HepG2 (cell line): Measurements from ENCODE around the gene GLDC. TPM values are rescaled to one million over a fixed set of nuclear protein-coding genes. Genes with fewer than 3 reads are reported as not detected.

Source experiments
- ADNP ChIP-seq: sonication (generic); formaldehyde crosslinking; IDR thresholded peaks from 2 replicates; pipeline ENCODE4 v1.4.0; 2020; ENCODE audit warnings: missing genetic modification reagents
- ATM ChIP-seq: fragments of 450-650 bp; IDR thresholded peaks from 2 replicates; pipeline ENCODE4 v1.7.1; 2017; ENCODE audit warnings: mild to moderate bottlenecking, borderline replicate concordance
- DR1 ChIP-seq: sonication (generic); formaldehyde crosslinking; IDR thresholded peaks from 2 replicates; pipeline ENCODE4 v1.8.0; 2021; ENCODE audit warnings: mild to moderate bottlenecking, missing genetic modification reagents, inconsistent platforms
- FOXJ3 ChIP-seq: sonication (generic); formaldehyde crosslinking; IDR thresholded peaks from 2 replicates; pipeline ENCODE4 v1.4.0; 2020; ENCODE audit warnings: missing genetic modification reagents, mild to moderate bottlenecking, borderline replicate concordance
- GLI4 ChIP-seq: sonication (generic); formaldehyde crosslinking; IDR thresholded peaks from 2 replicates; pipeline ENCODE4 v1.5.1; 2020; ENCODE audit warnings: missing genetic modification reagents, mild to moderate bottlenecking, moderate library complexity, borderline replicate concordance
- HES4 ChIP-seq: sonication (generic); formaldehyde crosslinking; IDR thresholded peaks from 2 replicates; pipeline ENCODE4 v1.9.0; 2021; ENCODE audit warnings: mild to moderate bottlenecking, missing genetic modification reagents, borderline replicate concordance
- MED8 ChIP-seq: sonication (generic); formaldehyde crosslinking; IDR thresholded peaks from 2 replicates; pipeline ENCODE4 v1.8.1; 2023; ENCODE audit warnings: mild to moderate bottlenecking, missing genetic modification reagents; ENCODE audit not compliant: insufficient replicate concordance
- PHB2 ChIP-seq: fragments of 450-650 bp; IDR thresholded peaks from 2 replicates; pipeline ENCODE4 v1.6.1; 2018; ENCODE audit not compliant: partially characterized antibody
- POLR2A ChIP-seq, 2 experiments: IDR thresholded peaks; 2 replicates each; pipeline ENCODE4 v1.6.1; 2011; ENCODE audit warnings: low read depth in 2 of 2, low read length in 2 of 2, mild to moderate bottlenecking in 1 of 2, moderate library complexity in 1 of 2; ENCODE audit not compliant: insufficient read depth in 1 of 2
- RFXANK ChIP-seq: IDR thresholded peaks from 2 replicates; pipeline ENCODE4 v1.6.1; 2016
- ZBTB7A ChIP-seq: sonication (generic); formaldehyde crosslinking; IDR thresholded peaks from 2 replicates; pipeline ENCODE4 v1.8.0; 2022; ENCODE audit warnings: mild to moderate bottlenecking, missing genetic modification reagents
- ZFP62 ChIP-seq: sonication (generic); formaldehyde crosslinking; IDR thresholded peaks from 2 replicates; pipeline ENCODE4 v1.4.0; 2020; ENCODE audit warnings: missing genetic modification reagents
- ZNF367 ChIP-seq: sonication (generic); formaldehyde crosslinking; IDR thresholded peaks from 2 replicates; pipeline ENCODE4 v1.4.0; 2020; ENCODE audit warnings: missing genetic modification reagents, borderline replicate concordance
- ZNF484 ChIP-seq: sonication (generic); formaldehyde crosslinking; IDR thresholded peaks from 2 replicates; pipeline ENCODE4 v1.5.1; 2020; ENCODE audit warnings: mild to moderate bottlenecking, low read depth, missing genetic modification reagents, borderline replicate concordance
- ZNF652 ChIP-seq: IDR thresholded peaks from 2 replicates; pipeline ENCODE4 v1.6.1; 2016; ENCODE audit warnings: low read depth, borderline replicate concordance
- ZNF7 ChIP-seq: IDR thresholded peaks from 2 replicates; pipeline ENCODE4 v1.6.1; 2016; ENCODE audit warnings: missing biosample characterization, missing genetic modification reagents
- polyA plus RNA-seq, 8 experiments: library from polyadenylated mRNA; depleted of rRNA in 3 of 8; stranded (reverse) in 7 of 8; unstranded in 1 of 8; fragments of >200 nt; fragmentation: Illumina TruSeq in 4 of 8; extraction: Trizol in 4 of 8; gene quantifications; 2 replicates each; pipeline versions ENCODE4 v1.2.1 to v1.2.3, GENCODE V29; 2011 to 2016; ENCODE audit warnings: low read depth in 4 of 8, missing spikeins in 1 of 8, mixed read lengths in 1 of 8; ENCODE audit not compliant: insufficient read depth in 1 of 8
- total RNA-seq, 5 experiments: library from RNA; depleted of rRNA; stranded (reverse); fragments of >200 nt; fragmentation: Illumina TruSeq; extraction: Trizol; gene quantifications; 2 replicates each; pipeline ENCODE4 v1.2.3, GENCODE V29; 2016; ENCODE audit warnings: low read depth in 1 of 5
- TF ChIP-seq, protein P1 (sequence below), 2 experiments: sonication (generic) in 1 of 2; formaldehyde crosslinking in 1 of 2; IDR thresholded peaks; 2 replicates each; pipeline versions ENCODE4 v1.6.1 to v1.9.0; 2014 to 2022; ENCODE audit warnings: antibody characterized with exemption in 1 of 2, borderline replicate concordance in 1 of 2, inconsistent platforms in 1 of 2, low read depth in 1 of 2, missing genetic modification reagents in 1 of 2
- TF ChIP-seq, protein P2 (sequence below): sonication (generic); formaldehyde crosslinking; IDR thresholded peaks from 2 replicates; pipeline ENCODE4 v1.5.1; 2020; ENCODE audit warnings: missing genetic modification reagents, mild to moderate bottlenecking, borderline replicate concordance
- TF ChIP-seq, protein P3 (sequence below): sonication (generic); formaldehyde crosslinking; IDR thresholded peaks from 2 replicates; pipeline ENCODE4 v1.5.0; 2020; ENCODE audit warnings: missing genetic modification reagents
- TF ChIP-seq, protein P4 (sequence below): sonication (generic); formaldehyde crosslinking; IDR thresholded peaks from 2 replicates; pipeline ENCODE4 v1.5.1; 2020; ENCODE audit warnings: mild to moderate bottlenecking, moderate library complexity, missing genetic modification reagents

Gene GLDC
- total and polyA plus RNA-seq, 2 of the 13 experiments (the other 11 are each of a cell fraction or from before 2014, with no cell fraction given) = 59.3 to 115 TPM

DNA sequence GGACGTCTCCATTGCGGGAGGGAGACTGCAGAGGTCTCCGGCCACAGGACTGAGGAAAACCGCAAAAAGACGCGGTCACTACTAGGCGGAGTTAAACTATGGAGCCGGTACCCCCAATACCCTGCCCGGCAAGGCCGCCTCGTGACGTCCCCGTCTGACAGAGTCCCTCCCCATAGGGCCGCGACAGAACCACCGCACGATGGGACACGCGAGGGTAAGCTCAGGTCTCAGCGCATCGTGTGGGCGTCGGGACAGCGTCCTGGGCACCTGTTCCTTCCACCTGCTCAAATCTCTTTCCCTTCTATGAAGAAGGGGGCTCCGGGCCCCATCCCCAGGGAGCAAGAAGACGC, 35.2 kb upstream of the GLDC start (continued):
- TF ChIP-seq, protein P1, sequence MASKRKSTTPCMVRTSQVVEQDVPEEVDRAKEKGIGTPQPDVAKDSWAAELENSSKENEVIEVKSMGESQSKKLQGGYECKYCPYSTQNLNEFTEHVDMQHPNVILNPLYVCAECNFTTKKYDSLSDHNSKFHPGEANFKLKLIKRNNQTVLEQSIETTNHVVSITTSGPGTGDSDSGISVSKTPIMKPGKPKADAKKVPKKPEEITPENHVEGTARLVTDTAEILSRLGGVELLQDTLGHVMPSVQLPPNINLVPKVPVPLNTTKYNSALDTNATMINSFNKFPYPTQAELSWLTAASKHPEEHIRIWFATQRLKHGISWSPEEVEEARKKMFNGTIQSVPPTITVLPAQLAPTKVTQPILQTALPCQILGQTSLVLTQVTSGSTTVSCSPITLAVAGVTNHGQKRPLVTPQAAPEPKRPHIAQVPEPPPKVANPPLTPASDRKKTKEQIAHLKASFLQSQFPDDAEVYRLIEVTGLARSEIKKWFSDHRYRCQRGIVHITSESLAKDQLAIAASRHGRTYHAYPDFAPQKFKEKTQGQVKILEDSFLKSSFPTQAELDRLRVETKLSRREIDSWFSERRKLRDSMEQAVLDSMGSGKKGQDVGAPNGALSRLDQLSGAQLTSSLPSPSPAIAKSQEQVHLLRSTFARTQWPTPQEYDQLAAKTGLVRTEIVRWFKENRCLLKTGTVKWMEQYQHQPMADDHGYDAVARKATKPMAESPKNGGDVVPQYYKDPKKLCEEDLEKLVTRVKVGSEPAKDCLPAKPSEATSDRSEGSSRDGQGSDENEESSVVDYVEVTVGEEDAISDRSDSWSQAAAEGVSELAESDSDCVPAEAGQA (IDR thresholded peaks at IDR 0.05; ENCODE audit: low read depth) = 0 out of 2 replicates have a peak, but pooled peaks have one; percentile 36
- TF ChIP-seq, protein P1 (CRISPR knock-in tag; IDR thresholded peaks at IDR 0.05; ENCODE audit: borderline replicate concordance) = 0 out of 2 replicates have a peak, but pooled peaks have one; percentile 16
- TF ChIP-seq ZNF652 (no peak), GLI4 (CRISPR knock-in tag) (no peak; the same call in 1 of the 2 replicates), ADNP (no peak), PHB2 (no peak), ZBTB7A (CRISPR knock-in tag) (0 out of 2 replicates have a peak, but pooled peaks have one; percentile 39), ZNF7 (CRISPR knock-in tag) (no peak), POLR2A (IDR thresholded peaks at IDR 0.05; ENCODE audit: insufficient read depth in 1 of 2, low read depth in 2 of 2, low read length in 2 of 2) (no peak), ZNF367 (CRISPR knock-in tag) (no peak), MED8 (CRISPR knock-in tag) (no peak), ZNF484 (CRISPR knock-in tag) (no peak), RFXANK (CRISPR knock-in tag) (no peak), ZFP62 (no peak), DR1 (no peak; the same call in 1 of the 2 replicates), FOXJ3 (CRISPR knock-in tag) (no peak), HES4 (CRISPR knock-in tag) (no peak), ATM (no peak)
- TF ChIP-seq, protein P2, sequence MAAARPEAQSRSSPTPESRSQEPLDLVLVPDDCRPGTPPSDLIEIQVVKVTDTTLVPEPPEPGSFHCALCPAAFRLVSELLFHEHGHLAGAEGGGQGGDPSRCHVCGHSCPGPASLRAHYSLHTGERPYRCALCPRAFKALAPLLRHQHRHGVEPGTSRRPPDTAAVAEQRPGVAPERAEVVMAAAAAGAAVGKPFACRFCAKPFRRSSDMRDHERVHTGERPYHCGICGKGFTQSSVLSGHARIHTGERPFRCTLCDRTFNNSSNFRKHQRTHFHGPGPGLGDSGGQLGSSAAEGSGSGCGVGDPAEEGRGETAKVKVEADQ (CRISPR knock-in tag) = no peak
- TF ChIP-seq, protein P3, sequence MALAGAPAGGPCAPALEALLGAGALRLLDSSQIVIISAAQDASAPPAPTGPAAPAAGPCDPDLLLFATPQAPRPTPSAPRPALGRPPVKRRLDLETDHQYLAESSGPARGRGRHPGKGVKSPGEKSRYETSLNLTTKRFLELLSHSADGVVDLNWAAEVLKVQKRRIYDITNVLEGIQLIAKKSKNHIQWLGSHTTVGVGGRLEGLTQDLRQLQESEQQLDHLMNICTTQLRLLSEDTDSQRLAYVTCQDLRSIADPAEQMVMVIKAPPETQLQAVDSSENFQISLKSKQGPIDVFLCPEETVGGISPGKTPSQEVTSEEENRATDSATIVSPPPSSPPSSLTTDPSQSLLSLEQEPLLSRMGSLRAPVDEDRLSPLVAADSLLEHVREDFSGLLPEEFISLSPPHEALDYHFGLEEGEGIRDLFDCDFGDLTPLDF (CRISPR knock-in tag) = no peak
- TF ChIP-seq, protein P4, sequence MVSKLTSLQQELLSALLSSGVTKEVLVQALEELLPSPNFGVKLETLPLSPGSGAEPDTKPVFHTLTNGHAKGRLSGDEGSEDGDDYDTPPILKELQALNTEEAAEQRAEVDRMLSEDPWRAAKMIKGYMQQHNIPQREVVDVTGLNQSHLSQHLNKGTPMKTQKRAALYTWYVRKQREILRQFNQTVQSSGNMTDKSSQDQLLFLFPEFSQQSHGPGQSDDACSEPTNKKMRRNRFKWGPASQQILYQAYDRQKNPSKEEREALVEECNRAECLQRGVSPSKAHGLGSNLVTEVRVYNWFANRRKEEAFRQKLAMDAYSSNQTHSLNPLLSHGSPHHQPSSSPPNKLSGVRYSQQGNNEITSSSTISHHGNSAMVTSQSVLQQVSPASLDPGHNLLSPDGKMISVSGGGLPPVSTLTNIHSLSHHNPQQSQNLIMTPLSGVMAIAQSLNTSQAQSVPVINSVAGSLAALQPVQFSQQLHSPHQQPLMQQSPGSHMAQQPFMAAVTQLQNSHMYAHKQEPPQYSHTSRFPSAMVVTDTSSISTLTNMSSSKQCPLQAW (CRISPR knock-in tag) = no peak
